ENCODE data around the gene BAIAP3.

Gene BAIAP3

DNA sequence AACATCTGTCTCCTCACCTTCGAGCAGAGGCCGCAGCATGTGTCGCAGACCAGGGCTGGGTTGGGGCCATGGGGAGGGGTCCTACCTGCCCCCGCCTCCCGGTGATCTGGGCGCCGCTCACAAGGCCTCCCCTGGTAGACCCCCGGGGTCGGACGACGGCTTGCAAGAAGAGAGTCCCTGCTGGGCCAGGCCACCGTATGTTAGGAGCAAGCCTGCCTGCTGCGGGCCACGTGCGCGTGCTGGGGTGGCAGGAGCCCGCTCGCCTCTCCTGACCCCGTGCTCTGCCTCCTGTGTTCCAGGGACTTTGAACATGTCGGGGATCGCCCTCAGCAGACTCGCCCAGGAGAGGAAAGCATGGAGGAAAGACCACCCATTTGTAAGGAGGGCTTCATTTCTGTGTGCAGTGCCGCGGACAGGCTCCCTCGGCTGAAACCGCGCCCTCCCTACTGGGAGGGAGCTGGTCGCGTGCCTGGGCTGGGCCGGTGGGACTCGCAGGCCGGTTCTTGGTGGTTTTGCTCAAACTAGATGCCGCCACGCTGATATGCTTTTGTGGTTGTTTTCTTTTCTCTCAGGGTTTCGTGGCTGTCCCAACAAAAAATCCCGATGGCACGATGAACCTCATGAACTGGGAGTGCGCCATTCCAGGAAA is 19.6 kb upstream of the BAIAP3 start:
- no peaks in the 10 kb centered on the region for H3K27me3 ChIP-seq (replicated peaks; ENCODE audit: control insufficient read depth, insufficient read depth, low read length)
- no peak overlapping the region for H3K4me3 ChIP-seq (replicated peaks; ENCODE audit: low read depth, low read length)
- peaks cover 41% of the 10 kb centered on the region for H3K36me3 ChIP-seq (ENCODE audit: control insufficient read depth, insufficient read depth, low read length)
- peak; percentile 15 for DNase-seq (ENCODE audit: extremely low read depth, insufficient read length)
- no peak for TF ChIP-seq CTCF (IDR thresholded peaks at IDR 0.05; ENCODE audit: insufficient read depth, low read length, poor library complexity, severe bottlenecking)

DNA sequence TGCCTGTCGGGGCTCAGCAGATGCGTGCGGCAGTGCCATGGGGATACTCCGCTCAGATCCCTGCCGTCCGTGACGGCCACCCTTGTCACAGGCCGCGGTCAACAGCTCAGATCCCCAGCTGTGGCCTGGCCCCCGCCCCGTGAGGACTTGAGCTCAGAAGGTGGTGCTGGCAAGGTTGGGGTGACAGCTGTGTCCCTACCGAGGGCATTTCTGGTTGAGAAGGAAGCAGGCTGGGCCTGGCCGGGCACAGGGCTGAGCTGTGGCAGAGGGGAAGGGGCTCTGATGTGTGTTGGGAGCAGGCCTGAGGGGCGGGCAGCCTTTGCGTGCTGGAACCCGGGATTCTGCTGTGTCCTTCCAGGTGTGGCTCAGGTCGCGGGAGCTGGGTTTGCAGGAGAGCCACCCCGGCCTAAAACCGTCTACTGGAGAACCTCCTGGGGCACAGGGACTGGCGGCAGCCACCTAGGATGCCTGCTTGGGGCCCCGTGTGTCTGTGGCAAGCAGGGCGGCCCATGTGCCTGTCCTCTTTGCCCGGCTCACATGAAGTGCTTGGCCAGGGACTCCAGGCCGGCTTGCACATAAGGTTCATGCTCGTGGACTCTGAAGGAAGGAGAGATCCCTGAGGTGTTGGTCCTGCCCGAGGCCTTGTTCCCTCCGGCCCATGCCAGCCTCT is 18.9 kb upstream of the BAIAP3 start:
- no peak for DNase-seq (ENCODE audit: extremely low read depth, insufficient read length)
- peaks cover 47% of the 10 kb centered on the region for H3K36me3 ChIP-seq (ENCODE audit: control insufficient read depth, insufficient read depth, low read length)
- TF ChIP-seq CTCF (IDR thresholded peaks at IDR 0.05; ENCODE audit: insufficient read depth, low read length, poor library complexity, severe bottlenecking): no peak
- H3K27me3 ChIP-seq (replicated peaks; ENCODE audit: control insufficient read depth, insufficient read depth, low read length): no peaks in the 10 kb centered on the region
- H3K4me3 ChIP-seq (replicated peaks; ENCODE audit: low read depth, low read length): no peak overlapping the region

DNA sequence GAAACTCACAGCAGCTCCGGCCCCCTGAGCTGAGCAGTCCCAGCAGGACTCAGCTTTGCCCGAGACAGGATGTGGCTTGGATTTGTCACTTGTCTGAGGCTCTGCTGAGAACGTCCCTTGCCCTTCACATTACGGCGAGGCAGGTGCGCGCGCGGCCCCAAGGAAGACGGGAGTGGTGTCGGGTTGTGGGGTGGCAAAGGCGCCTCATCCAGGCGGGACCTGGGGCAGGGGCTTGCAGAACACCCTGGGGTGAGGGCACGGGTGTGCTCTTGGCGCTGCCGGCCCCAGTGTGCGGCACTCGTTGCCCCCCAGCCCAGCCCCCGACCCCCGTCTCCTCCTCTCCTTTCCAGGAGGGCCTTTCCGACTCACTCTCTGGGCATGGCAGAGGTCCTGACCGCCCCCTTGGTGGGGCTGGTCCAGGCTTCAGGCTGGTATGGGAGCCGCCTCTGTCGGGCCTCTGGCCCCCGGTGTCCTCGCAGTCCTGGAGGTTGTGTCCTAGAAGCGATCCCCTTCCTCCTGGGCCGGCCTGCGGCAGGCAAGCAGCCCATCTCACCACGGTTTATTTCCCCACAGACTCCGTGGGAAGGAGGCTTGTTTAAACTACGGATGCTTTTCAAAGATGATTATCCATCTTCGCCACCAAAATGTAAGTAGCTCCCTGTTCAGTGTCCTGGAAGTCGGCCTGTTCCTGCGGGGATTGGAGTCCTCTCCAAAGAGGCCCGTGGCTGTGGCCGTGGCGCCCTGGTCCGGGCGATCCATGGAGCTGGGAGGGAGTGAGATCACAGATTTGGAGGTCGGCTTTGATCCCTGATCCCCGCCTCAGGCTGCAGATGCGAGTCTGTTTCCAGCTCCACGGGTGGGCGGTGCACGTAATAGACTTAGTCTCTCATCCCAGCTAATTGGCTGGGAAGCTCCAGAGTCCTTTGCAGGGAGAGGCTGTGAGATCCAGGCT is 18.1 kb upstream of the BAIAP3 start:
- no peak for DNase-seq (ENCODE audit: extremely low read depth, insufficient read length)
- no peak overlapping the region for H3K4me3 ChIP-seq (replicated peaks; ENCODE audit: low read depth, low read length)
- H3K27me3 ChIP-seq (replicated peaks; ENCODE audit: control insufficient read depth, insufficient read depth, low read length): no peaks in the 10 kb centered on the region
- TF ChIP-seq CTCF (IDR thresholded peaks at IDR 0.05; ENCODE audit: insufficient read depth, low read length, poor library complexity, severe bottlenecking): no peak
- peaks cover 48% of the 10 kb centered on the region for H3K36me3 ChIP-seq (ENCODE audit: control insufficient read depth, insufficient read depth, low read length)

DNA sequence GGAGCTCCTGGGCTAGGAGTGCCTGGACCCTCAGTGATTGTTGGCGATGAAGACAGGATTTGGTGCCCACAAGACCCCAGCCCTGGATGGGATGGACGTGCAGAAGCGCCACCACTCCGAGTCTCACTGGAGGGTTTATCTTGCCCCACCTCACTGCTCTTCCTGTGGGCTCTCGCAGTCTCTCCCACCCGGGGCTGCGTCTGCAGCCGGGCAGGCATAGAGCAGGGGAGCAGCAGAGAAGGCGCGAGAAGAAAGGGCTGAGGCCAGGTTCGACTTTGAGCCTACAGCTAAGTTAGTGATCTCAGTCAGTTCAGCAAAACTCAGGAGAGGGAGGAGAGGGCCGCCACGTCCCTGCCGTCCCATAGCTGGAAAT is 17.4 kb upstream of the BAIAP3 start:
- no peak for TF ChIP-seq CTCF (IDR thresholded peaks at IDR 0.05; ENCODE audit: insufficient read depth, low read length, poor library complexity, severe bottlenecking)
- H3K36me3 ChIP-seq (ENCODE audit: control insufficient read depth, insufficient read depth, low read length): peaks cover 53% of the 10 kb centered on the region
- H3K27me3 ChIP-seq (replicated peaks; ENCODE audit: control insufficient read depth, insufficient read depth, low read length): no peaks in the 10 kb centered on the region
- no peak overlapping the region for H3K4me3 ChIP-seq (replicated peaks; ENCODE audit: low read depth, low read length)
- DNase-seq (ENCODE audit: extremely low read depth, insufficient read length): no peak

DNA sequence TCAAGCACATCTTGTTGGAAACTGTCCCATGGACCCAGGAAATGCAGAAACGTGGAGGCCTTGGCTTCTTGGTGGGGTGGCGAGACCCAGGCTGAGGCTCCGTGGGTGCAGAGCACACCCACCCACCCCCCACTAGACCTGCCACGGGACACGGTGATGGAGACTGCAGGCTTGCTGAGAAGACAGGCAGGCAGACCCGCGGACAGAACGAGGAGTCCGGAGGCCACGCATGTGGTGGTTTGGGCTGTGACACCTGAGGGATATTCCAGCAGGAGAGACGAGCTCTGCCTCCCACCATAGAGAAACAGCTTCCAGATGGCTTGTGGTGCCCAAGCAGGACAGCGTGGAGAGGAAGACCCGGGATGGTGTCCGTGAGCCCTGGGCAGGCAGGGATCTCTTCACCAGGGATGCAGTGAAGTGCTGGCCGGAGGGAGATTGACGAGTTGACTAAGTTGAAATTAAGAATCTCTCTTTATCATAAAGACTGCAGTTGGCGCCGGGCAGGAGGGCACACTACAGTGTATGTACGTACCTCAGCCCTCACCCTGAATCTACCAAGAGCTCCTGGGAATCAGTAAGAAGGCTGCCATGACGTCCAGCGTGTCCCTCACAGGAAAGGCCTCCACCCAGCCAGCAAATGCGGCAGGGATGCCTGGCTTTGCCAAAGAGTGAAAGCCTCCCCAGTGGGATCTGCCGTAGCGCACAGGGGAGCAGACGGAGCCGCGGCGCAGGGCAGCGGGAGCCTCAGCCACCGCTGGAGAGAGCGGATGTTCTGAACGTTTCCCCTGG is 15.8 kb upstream of the BAIAP3 start:
- Histone ChIP-seq H3K4me3 (replicated peaks; ENCODE audit: low read depth, low read length) (no peak overlapping the region), H3K36me3 (ENCODE audit: control insufficient read depth, insufficient read depth, low read length) (peaks cover 52% of the 10 kb centered on the region), H3K27me3 (replicated peaks; ENCODE audit: control insufficient read depth, insufficient read depth, low read length) (no peaks in the 10 kb centered on the region)
- no peak for TF ChIP-seq CTCF (IDR thresholded peaks at IDR 0.05; ENCODE audit: insufficient read depth, low read length, poor library complexity, severe bottlenecking)
- peak; percentile 18 for DNase-seq (ENCODE audit: extremely low read depth, insufficient read length)
